Keratinocyte (primary cell): ENCODE results near the gene JADE2. TPM values are rescaled to one million over a fixed set of nuclear protein-coding genes. Genes with fewer than 3 reads are reported as not detected.
"Not testable (repeated sequence)": the region's sequence is repeated elsewhere in the genome, so short reads cannot be mapped to it uniquely, and the experiment has no call there.

Experiments used
- DNase-seq: peaks from one replicate; pipeline ENCODE4 v3.0.0-alpha.2; 2011; ENCODE audit warnings: low read depth, missing footprints, low spot score
- FAIRE-seq: peaks from 2 replicates; lab custom pipeline; 2011; peaks lifted over from hg19 to GRCh38; lab: Jason Lieb, UNC
- H2AFZ ChIP-seq: 2 replicates; pipeline ENCODE4 v1.6.0; 2012; ENCODE audit warnings: low read length, control low read depth, inconsistent platforms; ENCODE audit not compliant: control insufficient read depth
- H3K27ac ChIP-seq: 2 replicates; pipeline ENCODE4 v1.5.1; 2011; ENCODE audit warnings: low read length; ENCODE audit not compliant: control insufficient read depth, insufficient read depth
- H3K27me3 ChIP-seq: 3 replicates; pipeline ENCODE4 v1.6.0; 2011; ENCODE audit warnings: low read length; ENCODE audit not compliant: control insufficient read depth, insufficient read depth; ENCODE audit errors: extremely low read depth
- H3K36me3 ChIP-seq, 2 experiments: 2 replicates in 1 of 2; 3 replicates in 1 of 2; pipeline ENCODE4 v1.5.1; 2011; ENCODE audit warnings: low read length in 2 of 2, mild to moderate bottlenecking in 1 of 2; ENCODE audit not compliant: control insufficient read depth in 2 of 2, insufficient read depth in 2 of 2; ENCODE audit errors: extremely low read depth in 1 of 2
- H3K4me1 ChIP-seq: 3 replicates; pipeline ENCODE4 v1.5.1; 2011; ENCODE audit warnings: low read length; ENCODE audit not compliant: control insufficient read depth, insufficient read depth; ENCODE audit errors: extremely low read depth
- H3K4me2 ChIP-seq: 3 replicates; pipeline ENCODE4 v1.6.0; 2011; ENCODE audit warnings: low read depth, low read length; ENCODE audit not compliant: control insufficient read depth, insufficient read depth; ENCODE audit errors: extremely low read depth
- H3K4me3 ChIP-seq, 3 experiments: fragments of 200-600 bp in 1 of 3; sonication (generic) in 1 of 3; 2 replicates in 2 of 3; 3 replicates in 1 of 3; pipeline ENCODE4 v1.5.1; 2011 to 2016; ENCODE audit warnings: low read length in 3 of 3, mild to moderate bottlenecking in 3 of 3, control low read depth in 2 of 3, inconsistent platforms in 1 of 3, low read depth in 1 of 3, mixed read lengths in 1 of 3, mixed run types in 1 of 3, moderate library complexity in 1 of 3; ENCODE audit not compliant: control insufficient read depth in 2 of 3, insufficient read depth in 2 of 3; ENCODE audit errors: extremely low read depth in 1 of 3
- H3K79me2 ChIP-seq: 2 replicates; pipeline ENCODE4 v1.6.0; 2012; ENCODE audit warnings: low read length; ENCODE audit not compliant: control insufficient read depth, insufficient read depth
- H3K9ac ChIP-seq: 3 replicates; pipeline ENCODE4 v1.6.0; 2011; ENCODE audit warnings: low read length; ENCODE audit not compliant: control insufficient read depth, insufficient read depth; ENCODE audit errors: extremely low read depth
- H3K9me1 ChIP-seq: 3 replicates; pipeline ENCODE4 v1.6.0; 2011; ENCODE audit warnings: low read length; ENCODE audit not compliant: control insufficient read depth, insufficient read depth; ENCODE audit errors: extremely low read depth
- H3K9me3 ChIP-seq: 2 replicates; pipeline ENCODE4 v1.5.1; 2012; ENCODE audit warnings: low read depth, low read length; ENCODE audit not compliant: control insufficient read depth
- H4K20me1 ChIP-seq: 3 replicates; pipeline ENCODE4 v1.6.0; 2011; ENCODE audit warnings: low read length; ENCODE audit not compliant: control insufficient read depth, insufficient read depth; ENCODE audit errors: extremely low read depth
- CTCF ChIP-seq, 3 experiments: IDR thresholded peaks in 1 of 3; conservative IDR thresholded peaks in 1 of 3; optimal IDR thresholded peaks in 1 of 3; 2 replicates in 2 of 3; 3 replicates in 1 of 3; pipeline versions ENCODE3 to v1.5.1; 2011; ENCODE audit warnings: low read length in 3 of 3, mild to moderate bottlenecking in 3 of 3, moderate library complexity in 2 of 3, control low read depth in 1 of 3, inconsistent platforms in 1 of 3; ENCODE audit not compliant: insufficient read depth in 2 of 3; ENCODE audit errors: extremely low read depth in 1 of 3
- EZH2 ChIP-seq: IDR thresholded peaks from one replicate; pipeline ENCODE4 v1.6.1; 2012; ENCODE audit warnings: inconsistent platforms, mild to moderate bottlenecking, low read length, moderate library complexity
- dilution Hi-C: fragments of 300-500 bp; cut with MboI; formaldehyde crosslinking; loops from one replicate; pipeline ENCODE4 v1.7.0; 2020; ENCODE audit warnings: low sequenced_read_pairs; ENCODE audit not compliant: extremely low pct_ligation_motif_present
- polyA plus RNA-seq, 5 experiments: library from polyadenylated mRNA; depleted of rRNA in 3 of 5; stranded (reverse) in 3 of 5; stranded (forward) in 1 of 5; unstranded in 1 of 5; fragments of >200 nt; gene quantifications; 1 replicate in 1 of 5; 2 replicates in 3 of 5; 3 replicates in 1 of 5; pipeline versions ENCODE4 v1.2.1 to v1.2.3, GENCODE V29; 2011 to 2012; ENCODE audit warnings: missing spikeins in 2 of 5, low read depth in 1 of 5, low replicate concordance in 1 of 5

JADE2 gene
- polyA plus RNA-seq, 1 donor (not counting 4 experiments of a cell fraction or from before 2014, with no cell fraction given) = 11.1 TPM

- H3K27ac ChIP-seq = no peak overlapping the region
- H4K20me1 ChIP-seq = peaks cover 4% of the 10 kb centered on the region
- FAIRE-seq (no peak), DNase-seq (no peak)
- peaks cover 54% of the 10 kb centered on the region for H3K4me1 ChIP-seq
- peak overlapping the region; percentile 22 for H3K4me2 ChIP-seq
- H2AFZ ChIP-seq = no peak overlapping the region
- no peak for TF ChIP-seq CTCF (optimal IDR thresholded peaks at IDR 0.05 in 1 of 3, IDR thresholded peaks at IDR 0.05 in 1 of 3, conservative IDR thresholded peaks at IDR 0.05 in 1 of 3; ENCODE audit: extremely low read depth in 1 of 3, insufficient read depth in 2 of 3, low read length in 3 of 3)
- TF ChIP-seq EZH2 = no peak
- peaks cover 8% of the 10 kb centered on the region for H3K9me1 ChIP-seq
- peaks cover 4 to 31% of the 10 kb centered on the region in 2 experiments for H3K36me3 ChIP-seq
- no peaks in the 10 kb centered on the region for H3K9me3 ChIP-seq
- H3K4me3 ChIP-seq = no peak overlapping the region
- H3K79me2 ChIP-seq = peaks cover 3% of the 10 kb centered on the region
- H3K9ac ChIP-seq = no peak overlapping the region
- no peaks in the 10 kb centered on the region for H3K27me3 ChIP-seq
- dilution Hi-C loops = no loop called here
Measured at GRCh38 chr5:134552301-134552700, 26.8 kb downstream of the JADE2 start.

- H3K27ac ChIP-seq, dilution Hi-C loops, H3K79me2 ChIP-seq, FAIRE-seq, H3K9me1 ChIP-seq, H4K20me1 ChIP-seq, H2AFZ ChIP-seq, H3K9me3 ChIP-seq, H3K27me3 ChIP-seq, H3K4me3 ChIP-seq, H3K9ac ChIP-seq, DNase-seq: not testable (repeated sequence)
- H3K4me2 ChIP-seq = peak overlapping the region; percentile 13
- H3K4me1 ChIP-seq = peaks cover 50% of the 10 kb centered on the region
- peaks cover 4 to 29% of the 10 kb centered on the region in 2 experiments for H3K36me3 ChIP-seq
Measured at GRCh38 chr5:134552716-134553115, 27.2 kb downstream of the JADE2 start.

- Histone ChIP-seq H3K27ac (no peak overlapping the region), H3K27me3 (no peaks in the 10 kb centered on the region), H3K79me2 (peaks cover 3% of the 10 kb centered on the region), H3K4me2 (no peak overlapping the region), H3K36me3 (peaks cover 4 to 23% of the 10 kb centered on the region in 2 experiments), H3K9me3 (no peaks in the 10 kb centered on the region), H4K20me1 (no peaks in the 10 kb centered on the region), H3K9me1 (peaks cover 4% of the 10 kb centered on the region), H3K9ac (no peak overlapping the region), H2AFZ (no peak overlapping the region), H3K4me1 (peaks cover 47% of the 10 kb centered on the region), H3K4me3 (no peak overlapping the region)
- no peak for TF ChIP-seq EZH2
- TF ChIP-seq CTCF (optimal IDR thresholded peaks at IDR 0.05 in 1 of 3, IDR thresholded peaks at IDR 0.05 in 1 of 3, conservative IDR thresholded peaks at IDR 0.05 in 1 of 3; ENCODE audit: extremely low read depth in 1 of 3, insufficient read depth in 2 of 3, low read length in 3 of 3) = no peak
- dilution Hi-C loops = no loop called here
- no peak for FAIRE-seq
- DNase-seq = no peak
Measured at GRCh38 chr5:134553821-134554267, 28.4 kb downstream of the JADE2 start.
